HG02938 (cell line): ENCODE results near the gene ROR2.

ENCODE experiments used
- ATAC-seq: cut with Tn5 transposase; IDR thresholded peaks from one replicate; pipeline ENCODE4 v1.9.1; 2021; ENCODE audit warnings: mild to moderate bottlenecking, moderate library complexity; ENCODE audit not compliant: unreplicated experiment

The ROR2 gene

DNA sequence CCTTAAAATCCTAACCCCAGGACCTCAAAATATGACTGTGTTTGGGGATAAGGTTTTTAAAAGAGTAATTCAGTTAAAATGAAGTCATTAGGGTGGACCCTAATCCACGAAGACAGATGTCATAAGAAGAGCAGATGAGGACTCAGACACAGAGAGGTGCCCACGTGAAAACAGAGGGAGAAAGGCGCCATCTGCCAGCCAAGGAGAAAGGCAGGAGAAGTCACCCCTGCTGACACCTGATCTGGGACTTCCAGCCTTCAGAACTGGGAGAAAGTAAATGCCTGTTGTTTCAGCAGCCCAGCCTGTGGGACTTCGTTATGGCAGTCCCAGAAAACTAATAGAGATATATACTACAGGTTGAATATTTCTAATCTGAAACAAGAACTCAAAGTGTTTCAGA lies 67.4 kb downstream of the ROR2 start:
- ATAC-seq = no peak

GRCh38 chr9:91880378-91880972 lies 69.6 kb downstream of the ROR2 start:
- no peak for ATAC-seq

DNA sequence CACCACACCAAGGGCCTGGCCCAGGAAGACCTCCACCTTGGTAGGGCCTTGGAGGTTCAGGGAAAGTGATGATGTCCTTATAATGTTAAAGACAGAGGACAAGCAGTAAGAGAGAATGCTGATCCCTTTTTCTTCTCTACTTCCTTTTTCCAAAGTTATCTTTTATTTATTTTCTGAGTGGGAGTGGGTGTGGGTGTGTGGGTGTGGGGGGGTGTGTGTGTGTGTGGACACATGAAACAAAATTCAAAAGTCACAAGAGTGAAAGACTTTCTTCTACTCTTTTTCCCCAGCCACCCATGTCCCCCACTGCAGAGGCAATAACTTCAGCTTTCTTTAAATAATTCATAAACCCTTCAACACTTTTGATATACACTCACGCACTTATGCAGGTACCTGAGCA lies 70.8 kb downstream of the ROR2 start:
- no peak for ATAC-seq

- no peak for ATAC-seq
These were observed 76.4 kb downstream of the ROR2 start for GRCh38 chr9:91873637-91874051.

DNA sequence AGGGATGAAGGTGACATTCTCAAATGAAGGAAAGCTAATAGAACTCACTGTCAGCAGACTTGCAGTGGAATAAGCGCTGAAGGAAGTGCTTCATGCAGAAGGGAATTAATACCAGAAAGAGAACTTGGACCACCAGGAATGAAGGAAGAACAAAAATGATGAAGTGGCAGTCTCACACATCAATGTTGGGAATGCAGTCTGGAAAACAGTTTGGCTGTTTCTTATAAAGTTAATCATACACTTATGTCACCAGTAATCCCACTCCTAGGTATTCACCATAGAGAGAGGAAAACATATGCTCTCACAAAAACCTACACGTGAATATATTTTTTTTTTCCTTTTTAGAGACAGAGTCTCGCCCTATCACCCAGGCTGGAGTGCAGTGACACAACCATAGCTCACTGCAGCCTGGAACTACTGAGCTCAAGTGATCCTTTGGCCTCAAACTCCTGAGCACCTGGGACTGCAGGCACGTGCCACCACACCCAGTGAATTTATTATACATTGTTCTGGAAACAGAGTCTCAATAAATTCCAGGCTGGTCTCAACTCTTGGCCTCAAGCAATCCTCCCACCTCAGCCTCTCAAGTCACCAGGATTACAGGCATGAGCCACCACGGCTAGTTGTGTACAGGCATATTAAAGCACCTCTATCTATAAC lies 81.2 kb downstream of the ROR2 start:
- no peak for ATAC-seq

- ATAC-seq = no peak
These were observed 82.3 kb downstream of the ROR2 start for GRCh38 chr9:91867740-91868139.

DNA sequence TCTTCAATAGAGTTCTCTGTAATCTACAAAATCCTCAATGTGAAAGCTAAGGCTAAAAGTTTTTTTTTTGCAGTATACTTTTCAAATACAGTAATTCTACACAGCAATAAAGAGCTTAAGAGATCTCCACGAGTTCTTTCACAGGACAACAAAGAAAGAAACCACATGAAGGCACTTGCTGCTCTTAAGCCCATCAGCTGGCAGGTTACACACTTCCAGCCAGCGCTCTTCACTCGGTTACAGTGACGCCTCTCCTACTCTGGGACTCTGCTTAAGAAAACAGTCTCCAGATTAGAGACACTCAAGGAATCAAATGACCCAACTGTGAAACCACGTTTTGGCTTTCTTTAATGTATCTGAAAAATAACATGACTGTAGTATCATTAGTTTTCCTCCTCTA lies 85.0 kb downstream of the ROR2 start:
- ATAC-seq = no peak

- ATAC-seq = no peak
These were observed 85.6 kb downstream of the ROR2 start for GRCh38 chr9:91864380-91864779.

- no peak for ATAC-seq
These were observed 86.6 kb downstream of the ROR2 start for GRCh38 chr9:91863469-91863868.

GRCh38 chr9:91858213-91859030 lies 91.6 kb downstream of the ROR2 start:
- ATAC-seq = no peak

- no peak for ATAC-seq
These were observed 92.5 kb downstream of the ROR2 start for GRCh38 chr9:91857291-91858212.

DNA sequence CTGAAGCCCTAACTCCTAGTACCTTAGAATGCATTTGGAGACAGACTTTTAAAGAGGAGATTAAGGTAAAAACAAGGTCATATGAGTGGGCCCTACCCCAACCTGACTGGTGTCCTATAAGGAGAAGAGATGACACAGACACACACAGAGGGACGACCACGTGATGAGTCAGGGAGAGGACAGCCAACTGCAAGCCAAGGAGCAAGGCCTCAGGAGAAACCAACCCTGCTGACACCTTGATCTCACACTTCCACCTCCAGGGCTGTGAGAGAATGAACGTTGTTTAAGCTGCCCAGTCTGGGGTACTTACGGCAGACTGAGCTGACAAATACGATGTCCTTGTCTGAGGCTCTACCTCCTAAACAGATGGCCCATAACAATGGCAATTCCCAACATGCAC lies 93.6 kb downstream of the ROR2 start:
- no peak for ATAC-seq

DNA sequence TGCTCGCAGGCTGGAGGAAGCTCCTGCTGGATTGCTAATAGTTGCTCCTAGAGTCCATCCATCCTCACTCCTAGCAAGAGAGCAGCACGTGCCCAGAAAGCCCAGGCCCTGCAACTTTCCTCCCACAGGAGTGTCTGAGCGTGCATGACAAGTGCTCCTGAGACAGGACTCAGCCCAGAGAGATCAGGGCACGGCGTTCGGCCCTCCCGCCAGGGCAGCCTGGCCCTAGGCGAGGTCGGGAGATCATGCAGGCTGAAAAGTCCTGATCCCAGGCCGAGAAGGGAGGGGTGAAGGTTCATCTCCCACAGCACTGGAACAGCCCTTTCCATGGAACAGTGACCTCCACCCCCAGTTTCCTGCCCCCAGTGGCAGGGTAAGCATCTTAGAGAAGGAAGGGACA lies 94.8 kb downstream of the ROR2 start:
- ATAC-seq = no peak

GRCh38 chr9:91852801-91853347 lies 97.2 kb downstream of the ROR2 start:
- ATAC-seq = no peak

- no peak for ATAC-seq
These were observed 100.3 kb downstream of the ROR2 start for GRCh38 chr9:91849694-91850093.

GRCh38 chr9:91848146-91848545 lies 101.9 kb downstream of the ROR2 start:
- ATAC-seq = no peak

GRCh38 chr9:91847581-91848091 lies 102.4 kb downstream of the ROR2 start:
- no peak for ATAC-seq

GRCh38 chr9:91845879-91846278 lies 104.1 kb downstream of the ROR2 start:
- no peak for ATAC-seq

DNA sequence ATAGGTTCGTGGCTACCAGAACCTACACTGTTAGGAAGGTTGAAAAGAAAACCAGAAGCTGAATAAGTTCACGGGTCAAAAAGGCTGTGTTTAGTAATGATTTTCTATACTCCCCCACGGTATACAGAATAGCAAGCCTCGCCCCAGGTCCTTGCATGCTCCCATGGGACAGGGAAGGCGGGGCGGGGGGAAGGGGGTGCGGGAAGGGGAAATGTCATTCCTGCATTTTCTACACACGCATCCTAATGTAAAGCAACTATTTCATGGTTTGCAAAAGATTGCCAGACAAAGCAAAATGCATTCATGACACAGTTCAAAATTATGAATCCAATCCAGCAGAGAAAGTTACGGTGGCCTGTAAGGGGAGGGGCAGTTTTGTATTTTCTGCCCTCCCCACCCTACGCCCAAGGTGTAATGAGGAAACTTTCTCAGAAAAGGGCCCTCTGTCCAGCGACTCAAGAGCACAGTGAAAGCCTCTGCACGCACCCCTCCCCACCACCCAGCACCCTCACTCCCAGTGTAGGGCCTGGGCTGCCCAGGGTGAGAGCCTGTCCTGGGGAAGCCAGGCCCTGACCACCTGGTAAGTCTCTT lies 105.2 kb downstream of the ROR2 start:
- no peak for ATAC-seq

- ATAC-seq = no peak
These were observed 105.8 kb downstream of the ROR2 start for GRCh38 chr9:91844190-91844589.
